Endothelial cell of umbilical vein (primary cell): ENCODE measurements around the gene DUOX2. TPM values are rescaled to one million over a fixed set of nuclear protein-coding genes. Genes with fewer than 3 reads are reported as not detected.
"Not testable (repeated sequence)": the region's sequence is repeated elsewhere in the genome, so short reads cannot be mapped to it uniquely, and the experiment has no call there.

Source experiments
- BruUV-seq: library from RNA; stranded (reverse); fragments of 400-500 nt; replicated peaks from 2 replicates; lab custom pipeline; 2021; lab: Mats Ljungman, UMichigan
- CTCF ChIA-PET: fragments of 300-600, 350-600 bp; sonication (Branson Sonifier 250); formaldehyde crosslinking; loops from one replicate; lab custom pipeline; 2021; ENCODE audit warnings: antibody characterized with exemption, inconsistent platforms; lab: Charles Lee
- POLR2A ChIA-PET: fragments of 300-600, 350-600 bp; sonication (Branson Sonifier 250); formaldehyde crosslinking; loops from one replicate; lab custom pipeline; 2021; ENCODE audit warnings: antibody characterized with exemption, inconsistent platforms; lab: Charles Lee
- DNase-seq: peaks from one replicate; pipeline ENCODE4 v3.0.0-alpha.2; 2011; ENCODE audit warnings: low read depth, low spot score
- FAIRE-seq: peaks from 2 replicates; lab custom pipeline; 2011; peaks lifted over from hg19 to GRCh38; lab: Jason Lieb, UNC
- H2AFZ ChIP-seq: 2 replicates; pipeline ENCODE4 v1.6.0; 2012; ENCODE audit warnings: low read depth, low read length, control low read depth, inconsistent platforms
- H3K27ac ChIP-seq: 2 replicates; pipeline ENCODE4 v1.5.1; 2011; ENCODE audit warnings: low read depth, mild to moderate bottlenecking, control low read depth, low read length, moderate library complexity; ENCODE audit not compliant: insufficient read depth
- H3K27me3 ChIP-seq, 2 experiments: 2 replicates each; pipeline versions ENCODE4 v1.6.0 to v1.6.1; 2011; ENCODE audit warnings: low read length in 2 of 2, mixed read lengths in 1 of 2; ENCODE audit not compliant: control insufficient read depth in 2 of 2, insufficient read depth in 2 of 2
- H3K36me3 ChIP-seq, 2 experiments: 2 replicates in 1 of 2; 3 replicates in 1 of 2; pipeline ENCODE4 v1.5.1; 2011; ENCODE audit warnings: low read length in 2 of 2, mild to moderate bottlenecking in 1 of 2, moderate library complexity in 1 of 2; ENCODE audit not compliant: control insufficient read depth in 2 of 2, insufficient read depth in 2 of 2; ENCODE audit errors: extremely low read depth in 1 of 2
- H3K4me1 ChIP-seq: 3 replicates; pipeline ENCODE4 v1.5.1; 2011; ENCODE audit warnings: mild to moderate bottlenecking, low read length; ENCODE audit not compliant: control insufficient read depth, insufficient read depth; ENCODE audit errors: extremely low read depth
- H3K4me2 ChIP-seq: 2 replicates; pipeline ENCODE4 v1.6.1; 2011; ENCODE audit warnings: low read length, control low read depth, mixed read lengths; ENCODE audit not compliant: insufficient read depth
- H3K4me3 ChIP-seq, 3 experiments: fragments of 200-600 bp in 1 of 3; sonication (generic), shearing (Covaris generic) in 1 of 3; replicated peaks in 1 of 3; 2 replicates each; pipeline ENCODE4 v1.5.1; 2011 to 2016; ENCODE audit warnings: control low read depth in 3 of 3, low read length in 3 of 3, mild to moderate bottlenecking in 2 of 3, inconsistent platforms in 1 of 3, low read depth in 1 of 3, moderate library complexity in 1 of 3; ENCODE audit not compliant: insufficient read depth in 1 of 3
- H3K79me2 ChIP-seq: 2 replicates; pipeline ENCODE4 v1.6.0; 2012; ENCODE audit warnings: low read length, inconsistent platforms; ENCODE audit not compliant: control insufficient read depth, insufficient read depth
- H3K9ac ChIP-seq: replicated peaks from 2 replicates; pipeline ENCODE3; 2011; ENCODE audit warnings: low read length, control low read depth; ENCODE audit not compliant: insufficient read depth; ENCODE audit errors: extremely low read depth
- H3K9me1 ChIP-seq: replicated peaks from 3 replicates; pipeline ENCODE4 v1.6.0; 2011; ENCODE audit warnings: mild to moderate bottlenecking, low read length; ENCODE audit not compliant: control insufficient read depth, insufficient read depth; ENCODE audit errors: extremely low read depth
- H3K9me3 ChIP-seq: replicated peaks from 2 replicates; pipeline ENCODE4 v1.5.1; 2012; ENCODE audit warnings: low read length, inconsistent platforms; ENCODE audit not compliant: control insufficient read depth, insufficient read depth
- H4K20me1 ChIP-seq: replicated peaks from 2 replicates; pipeline ENCODE3; 2011; ENCODE audit warnings: mild to moderate bottlenecking, low read length; ENCODE audit not compliant: control insufficient read depth, insufficient read depth; ENCODE audit errors: extremely low read depth
- CTCF ChIP-seq, 2 donors: IDR thresholded peaks; 1 replicate in 1 of 2; 2 replicates in 1 of 2; pipeline ENCODE4 v1.5.1; 2011; ENCODE audit warnings: low read length in 2 of 2, mild to moderate bottlenecking in 2 of 2, moderate library complexity in 2 of 2, control low read depth in 1 of 2, inconsistent platforms in 1 of 2, low read depth in 1 of 2; ENCODE audit not compliant: insufficient read depth in 1 of 2; ENCODE audit errors: extremely low read depth in 1 of 2
- EZH2 ChIP-seq: IDR thresholded peaks from 2 replicates; pipeline ENCODE4 v1.6.1; 2012; ENCODE audit warnings: borderline replicate concordance, low read depth, mild to moderate bottlenecking, moderate library complexity, low read length, inconsistent platforms; ENCODE audit not compliant: severe bottlenecking
- MYC ChIP-seq: IDR thresholded peaks from one replicate; pipeline ENCODE4 v1.6.1; 2011; ENCODE audit warnings: mild to moderate bottlenecking, low read depth, low read length
- dilution Hi-C: fragments of 300-500 bp; cut with MboI; formaldehyde crosslinking; loops from one replicate; pipeline ENCODE4 v1.15.0; 2019; ENCODE audit warnings: low sequenced_read_pairs; ENCODE audit not compliant: extremely low pct_ligation_motif_present
- intact Hi-C: fragments of 100-400 bp; cut with micrococcal nuclease; formaldehyde crosslinking; loops from one replicate; pipeline ENCODE4 v1.10.0; 2022
- polyA plus RNA-seq, 4 experiments: library from polyadenylated mRNA; depleted of rRNA in 3 of 4; stranded (reverse) in 3 of 4; unstranded in 1 of 4; fragments of >200 nt; gene quantifications; 2 replicates each; pipeline versions ENCODE4 v1.2.1 to v1.2.3, GENCODE V29; 2011 to 2012; ENCODE audit warnings: missing spikeins in 1 of 4
- total RNA-seq: library from RNA; stranded (reverse); gene quantifications from 2 replicates; pipeline ENCODE4 v1.2.3, GENCODE V29; 2021

DUOX2 gene
- total and polyA plus RNA-seq, 2 donors (not counting 3 experiments of a cell fraction or from before 2014, with no cell fraction given) = 0.01 TPM; not detected in 1

GRCh38 chr15:45135705-45136377 is 21.9 kb upstream of the DUOX2 start:
- H4K20me1 ChIP-seq, FAIRE-seq, H3K36me3 ChIP-seq, H3K9me3 ChIP-seq, DNase-seq, H2AFZ ChIP-seq, H3K4me1 ChIP-seq, H3K9ac ChIP-seq, H3K9me1 ChIP-seq, intact Hi-C loops, H3K27ac ChIP-seq, H3K4me2 ChIP-seq, BruUV-seq, H3K4me3 ChIP-seq, dilution Hi-C loops, POLR2A ChIA-PET, H3K79me2 ChIP-seq: not testable (repeated sequence)
- peak; percentile 70 for TF ChIP-seq EZH2
- peaks cover 49 to 53% of the 10 kb centered on the region in 2 experiments for H3K27me3 ChIP-seq
- CTCF ChIA-PET = interaction anchor here (1.6 to 3.5 kb wide), 2 partner anchors 9 to 18 kb away, joined by 10 to 22 read pairs; no protein-coding TSS in a partner anchor

- BruUV-seq = no TSS peak
- H4K20me1 ChIP-seq = no peaks in the 10 kb centered on the region
- H3K79me2 ChIP-seq = no peaks in the 10 kb centered on the region
- intact Hi-C loops (no loop called here), dilution Hi-C loops (no loop called here)
- no peak overlapping the region for H3K27ac ChIP-seq
- ChIA-PET POLR2A (no interaction called here), CTCF (interaction anchor here (1.6 to 3.5 kb wide), 3 partner anchors 8 to 17 kb away, joined by 10 to 22 read pairs (median 10); no protein-coding TSS in a partner anchor)
- H3K9me1 ChIP-seq = no peaks in the 10 kb centered on the region
- H3K4me2 ChIP-seq = no peak overlapping the region
- FAIRE-seq = no peak
- H3K36me3 ChIP-seq = no peaks in the 10 kb centered on the region
- peaks cover 57 to 61% of the 10 kb centered on the region in 2 experiments for H3K27me3 ChIP-seq
- no peak overlapping the region for H3K9ac ChIP-seq
- no peak for DNase-seq
- H3K4me1 ChIP-seq = no peaks in the 10 kb centered on the region
- H2AFZ ChIP-seq = no peak overlapping the region
- no peak overlapping the region for H3K4me3 ChIP-seq
- TF ChIP-seq MYC = no peak
- peak in 1 of 2 donors; percentile 25 for TF ChIP-seq CTCF (IDR thresholded peaks at IDR 0.05; ENCODE audit: extremely low read depth in 1 of 2, insufficient read depth in 1 of 2, low read depth in 1 of 2, low read length in 2 of 2)
- TF ChIP-seq EZH2 = peak; percentile 81
- no peaks in the 10 kb centered on the region for H3K9me3 ChIP-seq
These were observed 21.0 kb upstream of the DUOX2 start for GRCh38 chr15:45134682-45135604.
